GM06990 (cell line): ENCODE results near the gene TBXAS1.

Experiments used
- DNase-seq: peaks from one replicate; pipeline ENCODE4 v3.0.0-alpha.2; 2011; ENCODE audit not compliant: insufficient read length; ENCODE audit errors: extremely low read depth
- H3K27me3 ChIP-seq: replicated peaks from 2 replicates; pipeline ENCODE4 v1.6.0; 2011; ENCODE audit warnings: low read length; ENCODE audit not compliant: control insufficient read depth, insufficient read depth
- H3K36me3 ChIP-seq: 2 replicates; pipeline ENCODE4 v1.5.1; 2011; ENCODE audit warnings: low read length; ENCODE audit not compliant: control insufficient read depth, insufficient read depth
- H3K4me3 ChIP-seq: replicated peaks from 2 replicates; pipeline ENCODE4 v1.5.1; 2011; ENCODE audit warnings: low read depth, mild to moderate bottlenecking, control low read depth, low read length
- CTCF ChIP-seq: IDR thresholded peaks from 2 replicates; pipeline ENCODE4 v1.5.1; 2011; ENCODE audit warnings: low read length, control low read depth, mild to moderate bottlenecking, inconsistent platforms; ENCODE audit not compliant: insufficient read depth, poor library complexity, severe bottlenecking

TBXAS1 gene

GRCh38 chr7:139942636-139943035, 113.6 kb downstream of the TBXAS1 start:
- no peaks in the 10 kb centered on the region for H3K36me3 ChIP-seq
- H3K27me3 ChIP-seq: no peaks in the 10 kb centered on the region
- no peak overlapping the region for H3K4me3 ChIP-seq
- no peak for DNase-seq
- no peak for TF ChIP-seq CTCF

- Histone ChIP-seq H3K36me3 (no peaks in the 10 kb centered on the region), H3K4me3 (no peak overlapping the region), H3K27me3 (no peaks in the 10 kb centered on the region)
- TF ChIP-seq CTCF: no peak
- DNase-seq: no peak
These were observed 114.3 kb downstream of the TBXAS1 start for GRCh38 chr7:139943401-139943800.

- no peak for TF ChIP-seq CTCF
- Histone ChIP-seq H3K36me3 (no peaks in the 10 kb centered on the region), H3K4me3 (no peak overlapping the region), H3K27me3 (no peaks in the 10 kb centered on the region)
- no peak for DNase-seq
These were observed 115.2 kb downstream of the TBXAS1 start for GRCh38 chr7:139944248-139944647.

- DNase-seq: no peak
- H3K27me3 ChIP-seq: no peaks in the 10 kb centered on the region
- H3K36me3 ChIP-seq: no peaks in the 10 kb centered on the region
- H3K4me3 ChIP-seq: no peak overlapping the region
- no peak for TF ChIP-seq CTCF
These were observed 117.5 kb downstream of the TBXAS1 start for GRCh38 chr7:139946533-139946932.

GRCh38 chr7:139947021-139947420, 118.0 kb downstream of the TBXAS1 start:
- Histone ChIP-seq H3K4me3 (no peak overlapping the region), H3K27me3 (no peaks in the 10 kb centered on the region), H3K36me3 (no peaks in the 10 kb centered on the region)
- DNase-seq: no peak
- no peak for TF ChIP-seq CTCF

GRCh38 chr7:139948167-139948566, 119.1 kb downstream of the TBXAS1 start:
- no peak for TF ChIP-seq CTCF
- Histone ChIP-seq H3K4me3 (no peak overlapping the region), H3K36me3 (no peaks in the 10 kb centered on the region), H3K27me3 (no peaks in the 10 kb centered on the region)
- no peak for DNase-seq
